HG03060 (cell line): Measurements from ENCODE around the gene FANK1.
A peak's percentile ranks its signal among the peaks of the same experiment; 100 is the strongest.
"Not testable (repeated sequence)": the region's sequence is repeated elsewhere in the genome, so short reads cannot be mapped to it uniquely, and the experiment has no call there.

Experiments used
- ATAC-seq: cut with Tn5 transposase; IDR thresholded peaks from one replicate; pipeline ENCODE4 v1.9.1; 2021; ENCODE audit warnings: low read depth, moderate number of reproducible peaks; ENCODE audit not compliant: unreplicated experiment

The FANK1 gene

DNA sequence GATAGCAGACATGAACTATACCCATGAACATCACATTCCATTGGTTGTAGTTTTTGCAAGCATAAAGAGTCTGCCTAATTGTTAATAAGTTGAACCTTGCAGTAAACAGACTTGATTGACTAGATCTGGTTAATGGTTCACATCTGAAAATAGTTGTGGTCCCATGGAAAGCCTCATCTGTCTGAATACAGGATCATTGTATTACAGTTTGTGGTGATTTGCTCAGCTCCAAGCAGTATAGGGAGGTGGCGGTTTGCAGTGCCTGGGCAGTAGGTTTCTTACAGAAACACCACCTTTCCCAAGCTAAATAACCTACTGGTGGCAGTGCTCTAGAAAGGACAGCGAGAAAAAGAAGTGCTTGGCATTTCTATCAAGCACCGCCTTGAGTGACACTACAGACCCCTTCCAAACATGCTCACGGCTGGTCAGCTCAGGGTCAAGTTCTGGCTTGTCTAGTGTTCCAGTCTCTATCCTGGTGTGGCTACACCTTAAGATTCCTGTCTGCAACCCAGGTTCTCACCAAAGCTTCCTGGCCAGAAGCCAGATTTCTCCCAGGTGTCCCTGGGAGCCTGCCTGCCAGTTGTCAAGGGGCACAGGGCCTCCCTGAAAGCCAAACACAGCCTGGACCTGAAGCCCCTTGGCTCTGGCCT, 119.9 kb downstream of the FANK1 start:
- no peak for ATAC-seq

DNA sequence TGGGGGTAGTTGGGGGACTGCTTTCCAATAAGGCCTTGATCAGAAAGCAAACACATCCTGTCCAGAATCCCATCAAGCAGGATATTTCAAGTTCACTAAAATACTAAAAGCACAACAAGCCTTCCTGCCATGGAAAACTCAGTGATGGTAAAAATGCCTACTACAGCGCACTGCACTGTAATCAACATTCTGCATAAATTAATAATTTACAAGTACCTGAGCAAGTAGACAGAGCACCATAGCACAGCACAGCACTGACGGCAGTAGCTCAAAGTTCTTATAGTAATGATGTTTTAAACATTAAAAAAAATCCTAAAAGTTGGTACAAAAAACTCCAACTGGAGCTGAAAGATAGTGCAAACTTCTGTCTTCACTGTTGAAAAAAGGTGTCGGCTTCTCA, 120.5 kb downstream of the FANK1 start:
- ATAC-seq: no peak

DNA sequence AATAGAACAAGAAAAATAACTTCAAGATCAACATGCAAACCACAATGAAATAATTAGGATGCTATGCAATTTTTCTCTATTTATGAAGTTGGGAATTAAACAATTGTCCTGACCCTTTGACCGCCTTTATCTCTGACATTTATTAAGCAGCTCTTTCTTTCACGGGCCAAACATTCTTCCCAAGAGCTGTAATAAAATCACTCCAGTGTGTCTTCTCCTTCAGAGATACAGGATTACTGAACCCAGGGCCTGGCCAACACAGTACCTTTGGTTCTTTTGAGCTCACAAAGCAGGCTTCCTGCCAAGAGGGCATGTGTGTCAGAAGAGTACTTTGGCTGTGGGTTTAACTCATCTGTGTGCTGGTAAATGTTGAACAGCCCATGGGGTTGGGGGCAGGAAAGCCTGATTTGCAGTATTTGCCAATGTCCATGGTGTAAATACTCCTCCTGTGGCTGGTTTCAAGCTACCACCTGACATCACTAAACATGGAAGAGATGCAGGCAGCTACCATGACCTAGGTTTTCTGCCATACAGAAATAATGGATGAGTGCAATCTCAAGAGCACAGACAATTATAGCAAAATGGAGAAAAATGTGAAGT, 121.7 kb downstream of the FANK1 start:
- no peak for ATAC-seq

DNA sequence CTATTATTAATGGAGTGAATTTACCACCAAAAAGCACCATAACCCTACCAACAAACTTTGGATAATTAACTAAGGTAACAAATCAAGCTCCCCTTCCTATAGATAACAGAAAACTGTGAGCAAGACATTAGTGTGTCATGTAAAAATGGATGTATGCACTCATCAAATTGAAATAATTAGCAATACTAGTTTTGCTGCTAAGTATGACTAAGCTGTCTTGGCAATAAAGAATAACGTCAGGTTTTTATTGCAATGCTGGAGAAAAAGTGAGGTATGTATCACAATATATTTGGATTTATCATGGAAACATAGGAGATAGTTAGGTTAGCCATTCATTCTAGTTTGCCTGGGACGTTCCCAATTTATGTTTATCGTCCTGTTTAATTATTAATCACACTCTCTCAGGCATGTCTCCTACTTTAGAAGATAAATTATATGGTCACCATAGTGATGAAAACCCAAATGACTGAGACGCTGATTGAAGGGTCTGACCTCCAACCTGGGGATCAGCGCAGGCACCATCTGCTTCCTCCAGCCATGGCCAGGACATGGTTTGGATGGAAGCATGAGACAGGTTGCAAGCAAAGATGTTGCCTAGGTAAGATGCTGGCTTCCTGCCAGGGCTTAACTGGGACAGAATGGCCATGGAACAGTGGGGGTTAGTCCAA, 125.6 kb downstream of the FANK1 start:
- no peak for ATAC-seq

DNA sequence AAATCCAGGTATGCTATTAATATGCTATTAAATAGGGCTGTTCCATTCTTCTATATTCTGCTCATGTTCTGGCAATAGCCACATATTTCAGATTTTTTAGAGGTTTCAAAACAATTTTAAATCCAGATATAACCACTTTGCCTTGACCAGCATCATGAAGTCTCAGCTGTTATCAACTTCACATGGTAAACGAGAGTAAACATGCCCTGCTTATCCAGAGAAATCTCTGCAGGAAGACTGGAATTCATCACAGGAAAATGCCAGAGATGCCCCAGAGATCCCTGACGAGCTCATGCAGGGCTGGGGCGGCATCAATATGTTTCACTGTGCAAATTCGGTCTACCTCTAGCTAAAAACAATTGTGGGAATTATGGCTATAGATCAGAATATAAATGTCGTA, 126.5 kb downstream of the FANK1 start:
- ATAC-seq: no peak

DNA sequence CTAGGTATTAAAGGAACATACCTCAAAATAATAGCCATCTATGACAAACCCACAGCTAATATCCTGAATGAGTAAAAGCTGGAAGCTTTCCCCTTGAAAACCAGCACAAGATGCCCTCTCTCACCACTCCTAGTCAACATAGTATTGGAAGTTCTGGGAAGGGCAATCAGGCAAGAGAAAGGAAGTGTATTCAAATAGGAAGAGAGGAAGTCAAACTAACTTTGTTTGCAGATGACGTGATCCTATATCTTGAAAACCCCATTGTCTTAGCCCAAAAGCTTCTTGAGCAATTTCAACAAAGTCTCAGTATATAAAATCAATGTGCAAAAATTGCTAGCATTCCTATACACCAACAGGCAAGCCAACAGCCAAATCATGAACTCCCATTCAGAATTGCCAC, 131.3 kb downstream of the FANK1 start:
- ATAC-seq: no peak

DNA sequence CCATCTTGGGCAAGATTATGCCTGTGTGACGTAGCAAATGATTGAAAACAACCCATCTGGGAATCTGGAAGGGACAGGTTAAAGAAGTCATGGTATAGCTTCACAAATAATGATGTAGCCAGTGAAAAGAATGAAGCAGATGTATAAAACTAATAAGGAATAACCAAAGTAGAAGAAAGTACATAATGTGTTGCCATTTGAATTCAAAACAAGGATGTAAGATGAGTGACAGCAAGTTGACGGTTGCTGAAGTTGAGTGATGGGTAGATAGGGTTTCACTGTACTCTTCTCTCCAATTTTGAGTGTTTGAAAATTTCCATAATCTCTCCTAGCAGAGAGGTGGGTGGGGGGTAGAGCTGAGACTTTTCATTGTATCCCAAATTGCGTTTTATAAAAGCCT, 133.6 kb downstream of the FANK1 start:
- ATAC-seq: no peak

DNA sequence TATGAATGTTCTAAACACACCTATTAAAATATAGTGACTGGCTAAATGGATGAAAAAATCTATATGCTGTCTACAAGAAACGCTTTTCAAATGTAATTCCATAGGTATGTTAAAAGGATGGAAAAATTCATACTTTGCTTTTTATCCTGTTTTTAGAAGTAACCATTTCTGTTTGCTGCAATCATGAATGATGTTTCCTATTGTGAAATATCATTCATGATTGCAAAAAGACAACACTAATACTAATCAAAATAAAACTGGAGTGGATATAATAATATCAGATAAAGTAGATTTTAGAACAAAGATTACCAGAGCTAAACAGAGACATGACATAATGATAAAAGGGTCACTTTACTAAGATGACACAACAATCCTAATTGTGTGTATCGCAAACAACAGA, 138.2 kb downstream of the FANK1 start:
- no peak for ATAC-seq

DNA sequence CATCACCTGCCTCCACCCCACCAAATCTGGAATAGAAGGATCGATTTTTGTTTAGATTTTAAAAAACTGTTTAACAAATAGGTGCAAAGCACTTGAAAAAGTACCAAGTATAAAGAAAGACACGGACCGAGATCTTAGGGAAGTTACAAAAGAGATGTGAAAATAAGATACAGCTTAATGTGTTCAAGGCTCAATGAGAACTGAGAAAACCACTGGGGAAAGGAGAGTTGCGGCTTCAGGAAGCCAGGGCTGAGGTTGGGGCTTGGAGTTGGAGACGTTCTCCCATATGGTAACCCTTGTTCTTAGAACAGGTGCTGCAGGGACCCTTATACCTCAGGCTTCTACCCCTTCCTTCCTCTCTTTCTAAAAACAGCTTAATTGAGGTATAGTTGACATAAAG, 140.2 kb downstream of the FANK1 start:
- ATAC-seq: no peak

DNA sequence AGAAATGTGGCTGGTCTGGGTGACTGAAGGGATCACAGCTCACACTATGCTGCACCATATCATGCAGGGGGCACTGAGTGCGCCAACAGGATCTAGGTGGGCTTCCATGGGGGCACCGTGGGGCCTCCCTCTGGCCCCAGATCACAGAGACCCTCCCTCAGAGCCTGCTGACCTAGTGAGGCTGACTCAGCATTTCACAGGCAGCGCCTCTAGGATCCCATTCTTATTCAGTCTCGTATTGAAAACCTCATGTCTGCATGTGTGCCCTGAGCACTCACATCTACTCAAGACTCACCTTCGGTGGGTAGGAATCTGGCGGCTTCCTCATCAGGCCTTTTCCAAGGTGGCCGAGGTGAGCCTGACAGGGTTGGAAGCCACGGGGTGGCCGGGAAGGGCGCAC, 141.6 kb downstream of the FANK1 start:
- ATAC-seq: no peak

DNA sequence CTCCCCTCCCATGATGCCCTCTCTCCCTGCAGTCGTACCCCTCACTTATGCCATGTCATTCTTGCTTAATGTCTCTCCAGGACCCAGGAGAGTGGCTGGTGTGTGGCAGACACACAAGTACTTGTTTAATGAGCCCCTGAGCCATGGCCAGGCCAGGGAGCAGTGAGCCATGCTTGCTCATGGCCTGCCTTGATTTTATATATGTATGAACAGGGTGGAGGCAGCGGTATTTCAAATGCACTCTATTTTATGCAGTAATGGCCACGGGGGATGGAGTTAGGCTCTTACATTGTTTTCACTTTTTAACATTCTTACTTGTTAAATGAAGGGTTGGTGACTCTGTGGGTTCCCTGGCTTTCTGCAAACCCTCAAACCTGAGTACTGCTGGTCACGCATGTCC, 144.8 kb downstream of the FANK1 start:
- ATAC-seq: no peak

DNA sequence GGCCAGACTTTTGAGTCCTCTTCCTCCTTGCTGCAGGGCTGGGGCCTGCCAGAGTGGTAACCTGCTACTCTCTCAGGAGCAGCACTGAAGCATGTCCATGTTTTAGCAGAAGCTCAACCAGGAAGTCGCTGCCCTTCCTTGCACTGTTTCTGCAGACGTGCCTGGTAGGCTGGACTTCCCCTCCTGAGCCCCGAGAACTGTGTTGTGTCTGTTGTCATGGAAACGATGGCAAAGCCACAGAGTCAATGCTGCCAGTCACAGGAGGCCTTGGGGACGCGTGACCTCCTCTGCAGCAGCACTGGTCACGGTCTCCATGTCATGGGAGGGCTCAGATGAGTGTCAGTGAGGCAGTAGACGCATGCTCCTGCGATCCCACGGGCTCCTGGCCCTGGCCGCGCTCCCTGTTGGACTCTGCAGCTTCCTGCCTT, 145.5 kb downstream of the FANK1 start:
- peak; percentile 99 for ATAC-seq

DNA sequence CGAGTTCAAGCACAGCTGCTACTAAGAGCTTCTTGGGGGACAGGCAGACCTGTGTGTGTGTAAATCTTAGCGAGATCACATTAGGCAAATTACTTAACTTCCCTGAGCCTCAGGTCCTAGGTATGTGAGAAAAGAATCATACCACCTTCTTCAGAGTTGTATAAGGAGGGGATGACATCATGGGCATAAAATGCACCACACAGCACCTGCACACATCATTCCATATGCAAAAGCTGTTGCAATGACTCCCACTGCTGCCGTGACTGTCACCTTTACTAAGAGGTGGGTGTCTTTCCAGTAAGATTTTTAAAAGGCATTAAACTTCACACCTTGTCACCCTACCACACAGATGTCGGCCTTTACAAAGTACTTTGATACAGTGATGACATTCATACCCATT, 146.0 kb downstream of the FANK1 start:
- ATAC-seq: no peak

DNA sequence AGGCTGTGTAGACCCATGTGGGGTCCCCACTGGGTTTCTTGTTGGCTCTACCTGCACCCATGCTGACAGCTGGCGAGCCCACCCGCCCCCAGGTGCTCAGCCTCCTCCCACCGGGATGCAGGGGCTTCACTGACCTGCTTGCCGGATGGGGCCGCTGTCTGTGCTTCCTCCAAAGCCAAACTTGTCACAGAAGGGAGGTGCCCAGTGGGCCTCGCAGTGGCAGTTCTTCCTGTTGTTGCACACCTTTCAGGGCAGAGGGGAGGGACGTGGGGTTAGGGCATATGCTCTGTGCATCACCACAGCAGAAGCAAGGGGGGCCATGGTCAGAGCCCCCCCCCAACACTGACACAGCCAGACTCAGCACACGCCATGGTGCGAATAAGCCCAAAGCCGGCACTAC, 146.5 kb downstream of the FANK1 start:
- ATAC-seq: no peak

DNA sequence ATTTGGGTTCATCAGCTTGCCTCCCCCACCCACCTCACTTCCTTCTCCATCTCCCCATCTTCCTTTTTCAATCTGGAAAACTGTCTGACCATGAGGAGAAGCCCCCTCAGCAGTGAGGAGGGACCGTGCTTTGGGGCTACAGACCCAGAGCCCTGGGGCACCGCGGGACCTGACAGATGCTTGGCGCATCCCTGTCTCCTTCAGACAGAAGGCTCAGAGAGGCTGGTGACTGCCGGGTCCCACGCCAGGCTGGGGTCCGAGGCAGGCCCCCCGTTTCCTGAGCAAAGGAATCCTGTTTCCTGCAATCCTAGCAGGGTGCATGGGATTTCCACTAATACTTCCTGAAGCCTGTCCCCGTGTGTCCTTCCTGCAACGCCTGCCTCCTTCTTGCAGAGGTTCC, 147.0 kb downstream of the FANK1 start:
- no peak for ATAC-seq

DNA sequence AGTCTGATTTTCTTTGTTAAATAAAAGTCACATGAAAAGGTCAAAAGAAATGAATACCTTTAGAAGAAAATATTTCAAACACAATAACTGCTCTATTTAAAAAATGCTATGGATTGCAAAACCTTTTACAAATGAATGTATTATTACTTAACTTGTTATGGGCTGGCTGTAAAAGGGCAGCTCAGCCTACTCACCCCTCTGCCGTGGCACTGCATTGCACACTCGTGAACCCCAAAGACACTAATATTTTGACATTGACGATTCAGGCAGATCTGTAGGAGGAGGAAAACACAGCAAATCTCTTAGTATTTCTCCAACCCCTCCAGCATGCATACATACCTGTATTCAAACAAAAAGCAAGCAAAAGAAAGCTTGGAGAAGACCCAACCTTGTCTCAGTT, 149.5 kb downstream of the FANK1 start:
- ATAC-seq: no peak

DNA sequence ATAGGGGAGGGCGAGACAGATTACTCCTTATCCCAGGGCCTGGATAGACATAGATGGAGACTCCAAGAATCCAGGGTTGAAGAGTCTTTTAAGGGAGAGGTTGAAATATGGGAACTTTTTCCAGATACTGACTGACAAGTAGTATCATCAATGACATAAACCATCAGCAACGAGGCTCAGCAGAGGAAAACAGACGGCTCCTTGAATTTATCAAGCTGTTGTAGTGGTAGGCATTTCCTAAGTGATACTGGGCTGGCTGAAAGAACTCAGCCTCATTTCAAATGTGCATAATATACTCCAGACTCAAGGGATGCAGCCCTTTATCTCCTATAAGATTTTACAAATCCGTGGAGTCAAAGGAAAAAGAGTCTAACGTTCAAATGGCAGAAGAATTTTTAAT, 150.5 kb downstream of the FANK1 start:
- ATAC-seq: no peak

DNA sequence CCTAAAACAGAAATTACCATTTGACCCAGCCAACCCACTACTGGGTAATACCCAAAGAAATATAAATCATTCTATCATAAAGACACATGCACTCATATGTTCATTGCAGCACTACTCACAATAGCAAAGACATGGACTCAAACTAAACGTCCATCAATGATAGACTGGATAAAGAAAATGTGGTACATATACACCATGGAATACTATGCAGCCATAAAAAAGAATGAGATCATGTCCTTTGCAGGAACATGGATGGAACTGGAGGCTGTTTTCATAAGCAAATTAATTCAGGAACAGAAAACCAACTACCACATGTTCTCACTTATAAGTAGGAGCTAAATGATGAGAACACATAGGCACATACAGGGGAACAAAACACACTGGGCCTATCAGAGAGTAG, 151.4 kb downstream of the FANK1 start:
- ATAC-seq: not testable (repeated sequence)

DNA sequence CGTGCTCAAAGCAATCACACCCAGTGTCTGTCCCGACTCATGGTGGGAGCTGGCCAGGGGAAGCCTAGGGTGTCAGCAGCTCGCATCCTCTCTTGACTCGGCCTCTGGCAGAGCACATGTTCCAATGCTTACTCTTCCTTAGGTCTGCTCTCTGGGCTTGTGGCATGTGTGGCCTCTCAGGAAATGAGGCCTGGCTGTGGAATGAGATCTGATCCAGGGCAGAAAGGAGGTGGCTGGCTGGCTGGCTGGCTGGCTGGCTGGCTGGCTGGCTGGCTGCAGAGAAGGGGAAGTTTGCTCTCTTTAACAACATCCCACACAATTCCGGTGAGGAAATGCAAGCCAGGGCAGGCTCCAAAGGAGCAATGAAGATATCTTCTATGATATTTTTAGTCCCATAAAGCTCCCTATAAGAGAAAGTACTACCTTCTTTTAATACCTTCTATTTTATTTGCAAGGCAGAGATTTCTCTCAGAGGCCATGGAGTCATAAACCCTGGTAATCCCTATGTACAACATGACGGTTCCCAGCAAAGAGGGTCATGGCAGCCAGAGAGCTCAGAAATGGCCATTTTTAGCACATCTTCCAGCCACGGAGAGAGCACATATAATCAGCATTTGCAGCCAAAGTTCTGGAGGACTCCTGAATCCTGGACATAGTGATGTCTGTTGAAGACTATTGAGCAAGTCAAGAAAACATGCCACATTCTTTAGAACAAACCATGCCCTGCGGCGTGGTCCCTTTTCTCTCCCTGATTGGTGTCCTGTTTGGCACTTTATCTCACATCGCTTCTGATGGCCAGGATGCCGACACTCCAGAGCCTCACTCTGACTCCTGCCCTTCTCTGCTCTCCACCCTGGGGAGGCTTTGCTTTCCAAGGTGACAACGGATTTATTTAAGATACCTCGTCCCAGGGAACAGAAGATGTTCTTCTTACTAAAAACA, 153.7 kb downstream of the FANK1 start:
- no peak for ATAC-seq

DNA sequence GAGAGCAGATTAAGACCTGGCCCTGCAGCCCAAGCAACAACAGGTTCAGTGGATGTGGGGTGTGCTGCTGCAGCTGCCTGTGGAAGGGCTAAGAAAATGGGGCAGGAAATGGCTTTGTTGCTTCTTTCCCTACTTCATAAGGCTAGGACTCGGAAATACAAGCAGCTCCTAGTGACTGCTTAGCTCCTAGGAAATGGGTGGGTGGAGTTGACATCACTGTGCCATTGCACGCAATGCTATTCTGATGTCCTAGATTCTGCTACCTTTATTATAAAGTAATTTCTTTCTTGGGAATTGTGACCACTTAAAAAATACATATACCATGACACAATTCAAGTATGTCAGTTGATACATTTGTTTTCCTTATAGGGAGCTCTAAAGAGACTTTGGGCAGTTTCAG, 155.8 kb downstream of the FANK1 start:
- ATAC-seq: no peak

DNA sequence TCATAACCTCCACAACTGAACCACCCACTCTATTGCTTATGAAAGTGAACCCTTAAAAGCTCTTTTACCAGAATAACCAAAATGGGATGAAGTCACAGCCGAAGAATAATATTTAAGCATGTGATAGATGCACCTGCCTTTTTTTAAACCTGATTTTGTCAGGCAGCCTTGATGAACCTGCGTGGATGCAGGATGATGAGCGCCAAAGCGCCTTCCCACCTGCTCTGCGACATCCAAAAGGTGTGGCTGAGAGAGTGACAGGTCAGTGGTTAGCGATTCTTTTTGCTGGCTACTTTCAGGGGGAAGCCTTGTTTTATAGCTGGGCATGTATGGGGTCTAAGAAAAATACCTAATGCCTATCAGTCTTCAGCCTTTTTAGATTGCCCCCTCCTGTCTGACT, 157.8 kb downstream of the FANK1 start:
- no peak for ATAC-seq
